HG03521 (cell line): ENCODE results near the gene MYRF.

Experiments
- ATAC-seq: cut with Tn5 transposase; IDR thresholded peaks from one replicate; pipeline ENCODE4 v1.9.1; 2021; ENCODE audit warnings: mild to moderate bottlenecking, moderate library complexity; ENCODE audit not compliant: unreplicated experiment

MYRF gene

DNA sequence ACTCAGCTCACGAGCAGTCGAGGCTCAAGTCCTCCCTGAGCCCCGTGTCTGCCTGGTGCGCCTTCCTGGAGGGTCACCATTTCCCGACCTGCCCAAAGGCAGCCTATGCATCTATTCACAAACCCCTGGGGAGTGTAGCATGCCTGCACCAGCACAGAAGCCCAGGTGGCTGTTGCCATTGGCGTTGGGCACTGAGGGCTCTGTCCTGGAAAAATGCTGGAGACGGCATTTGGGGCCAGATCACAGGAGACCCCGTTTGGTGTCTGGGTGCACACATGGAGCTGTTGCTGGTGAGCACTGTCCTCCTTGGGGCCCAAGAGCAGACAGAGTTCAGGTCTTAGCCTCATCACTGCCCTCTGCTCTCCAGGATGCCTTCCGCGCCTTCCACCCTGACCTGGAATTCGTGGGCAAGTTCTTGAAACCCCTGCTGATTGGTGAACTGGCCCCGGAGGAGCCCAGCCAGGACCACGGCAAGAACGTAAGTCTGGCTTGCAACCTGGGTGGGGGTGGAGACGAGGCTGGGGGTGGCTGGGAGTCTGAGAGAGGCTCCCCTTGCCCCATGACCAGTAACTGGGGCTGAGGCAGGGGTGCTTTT is 85.1 kb downstream of the MYRF start:
- ATAC-seq: no peak
